T47D (cell line): ENCODE results near the gene TSPAN33.
"Not testable (repeated sequence)": the region's sequence is repeated elsewhere in the genome, so short reads cannot be mapped to it uniquely, and the experiment has no call there.

ENCODE experiments used
- DNase-seq, 2 experiments: peaks; one replicate each; pipeline versions ENCODE4 v3.0.0 to v3.0.0-alpha.2; 2011 to 2012; ENCODE audit warnings: low read depth in 1 of 2, low spot score in 1 of 2
- JUND ChIP-seq: IDR thresholded peaks from 2 replicates; pipeline ENCODE4 v1.6.1; 2012; ENCODE audit warnings: low read depth
- in situ Hi-C: cut with HindIII; loops from 2 replicates; pipeline ENCODE4 v1.10.0; 2016; ENCODE audit warnings: low sequenced_read_pairs, low pct_unique_long_range_greater_than_20kb

TSPAN33 gene, protein sequence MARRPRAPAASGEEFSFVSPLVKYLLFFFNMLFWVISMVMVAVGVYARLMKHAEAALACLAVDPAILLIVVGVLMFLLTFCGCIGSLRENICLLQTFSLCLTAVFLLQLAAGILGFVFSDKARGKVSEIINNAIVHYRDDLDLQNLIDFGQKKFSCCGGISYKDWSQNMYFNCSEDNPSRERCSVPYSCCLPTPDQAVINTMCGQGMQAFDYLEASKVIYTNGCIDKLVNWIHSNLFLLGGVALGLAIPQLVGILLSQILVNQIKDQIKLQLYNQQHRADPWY

DNA sequence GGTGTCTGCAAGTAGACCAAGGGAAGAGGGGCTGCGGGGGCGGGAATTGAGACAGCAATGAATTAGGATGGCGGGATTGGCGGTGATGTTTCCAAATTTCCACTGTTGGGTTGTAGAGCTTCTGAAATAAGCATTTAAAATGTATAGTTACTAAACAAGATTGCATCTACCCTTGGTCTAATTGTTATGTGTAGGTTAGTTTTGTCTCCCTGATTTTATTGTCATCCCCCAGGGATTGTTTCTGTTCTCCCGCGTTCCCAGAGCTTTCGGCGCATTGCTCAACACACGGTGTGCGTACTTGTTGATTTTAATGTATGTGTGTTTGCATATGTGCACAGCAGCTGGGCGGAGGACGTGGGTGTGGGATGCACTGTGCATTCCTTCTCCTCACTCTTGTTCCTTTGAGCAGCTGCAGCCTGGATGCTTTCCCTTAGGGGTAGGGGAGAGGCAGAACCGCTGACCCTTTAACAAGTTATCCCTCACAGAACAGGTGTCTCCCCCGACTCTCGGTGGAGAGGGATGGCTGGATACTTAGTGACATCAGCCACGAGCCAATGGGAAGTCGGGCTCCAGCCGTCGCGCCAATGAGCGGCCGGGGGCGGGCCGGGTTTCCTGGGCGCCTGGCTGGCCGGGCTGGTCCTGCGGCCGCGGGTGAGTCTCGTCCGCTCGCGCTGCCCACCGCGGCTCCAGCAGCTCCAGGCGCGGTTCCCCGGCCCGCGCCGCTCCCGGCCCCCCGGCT lies at the start of gene TSPAN33:
TSPAN33 (plus strand) TSS at position 613 of the 739 bp plus-strand sequence. CDS start 274 bp downstream, outside the sequence.
- no peak for TF ChIP-seq JUND
- DNase-seq: peak; percentile 79 to 97
- in situ Hi-C loops: no loop called here

DNA sequence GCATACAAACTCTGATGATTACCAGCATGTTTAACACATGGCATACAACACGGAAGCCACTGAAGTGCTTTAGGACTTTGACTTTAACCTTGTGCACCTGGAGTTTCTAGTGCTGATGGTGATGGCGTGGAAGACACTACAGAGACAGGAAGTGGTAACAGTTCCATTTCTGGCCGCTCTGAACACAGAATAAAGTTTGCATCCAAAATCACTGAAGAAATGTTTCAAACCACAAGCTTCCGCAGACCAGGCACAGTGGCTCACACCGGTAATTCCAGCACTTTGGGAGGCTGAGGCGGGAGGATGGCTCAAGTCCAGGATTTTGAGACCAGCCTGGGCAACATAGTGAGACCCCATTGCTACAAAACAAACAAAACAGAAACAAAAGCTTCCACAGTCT lies 49.2 kb upstream of the TSPAN33 start:
- no peak for TF ChIP-seq JUND
- DNase-seq: no peak
- in situ Hi-C loops: no loop called here

DNA sequence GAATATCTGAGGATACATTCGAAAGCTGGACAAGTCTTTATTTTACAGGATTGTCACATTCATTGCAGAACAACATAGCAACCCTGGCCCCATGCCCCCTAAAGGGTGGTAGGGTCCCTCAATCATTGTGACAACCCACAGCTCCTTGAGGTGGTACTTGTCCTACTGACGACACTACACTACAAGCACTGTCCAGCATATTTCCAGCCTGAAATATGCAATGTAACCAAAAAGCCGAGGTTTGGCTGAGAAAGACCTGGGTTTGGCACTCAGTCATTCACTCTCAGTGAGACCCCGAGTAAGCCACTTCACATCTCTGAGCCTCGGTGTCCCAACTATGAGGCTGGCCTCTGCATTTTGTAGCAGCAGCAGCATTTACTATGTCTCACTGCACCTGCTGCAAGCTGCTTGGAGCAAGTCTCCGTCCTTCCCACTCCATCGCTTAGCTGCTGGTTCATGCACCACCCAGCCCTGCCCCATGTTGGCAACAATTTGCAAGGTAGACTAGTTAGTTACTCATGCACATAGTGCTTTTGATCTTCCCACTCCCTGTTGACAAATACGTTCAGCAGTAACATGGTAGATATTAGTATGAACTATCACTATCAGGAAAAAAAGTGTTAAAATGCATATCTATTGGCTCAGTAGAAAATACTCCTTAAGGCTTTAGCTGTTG lies 46.0 kb upstream of the TSPAN33 start:
- in situ Hi-C loops: no loop called here
- DNase-seq: no peak
- no peak for TF ChIP-seq JUND

DNA sequence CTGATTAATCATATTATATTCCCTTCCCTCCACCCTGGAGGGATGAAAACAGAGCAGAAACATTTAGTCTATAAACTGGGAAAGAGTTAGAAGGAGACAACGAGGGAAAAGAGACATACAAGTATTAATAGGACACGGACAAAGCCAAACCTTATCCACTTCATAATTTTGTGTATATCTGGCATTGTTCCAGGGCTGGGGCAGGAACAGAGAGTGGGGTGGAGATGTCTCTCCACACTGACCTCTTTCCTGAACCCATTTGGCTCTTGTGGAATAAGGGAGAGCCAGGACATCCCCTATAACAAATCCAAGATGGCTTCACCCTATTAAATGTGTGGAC lies 43.7 kb upstream of the TSPAN33 start:
- no peak for DNase-seq
- TF ChIP-seq JUND: no peak
- in situ Hi-C loops: no loop called here

DNA sequence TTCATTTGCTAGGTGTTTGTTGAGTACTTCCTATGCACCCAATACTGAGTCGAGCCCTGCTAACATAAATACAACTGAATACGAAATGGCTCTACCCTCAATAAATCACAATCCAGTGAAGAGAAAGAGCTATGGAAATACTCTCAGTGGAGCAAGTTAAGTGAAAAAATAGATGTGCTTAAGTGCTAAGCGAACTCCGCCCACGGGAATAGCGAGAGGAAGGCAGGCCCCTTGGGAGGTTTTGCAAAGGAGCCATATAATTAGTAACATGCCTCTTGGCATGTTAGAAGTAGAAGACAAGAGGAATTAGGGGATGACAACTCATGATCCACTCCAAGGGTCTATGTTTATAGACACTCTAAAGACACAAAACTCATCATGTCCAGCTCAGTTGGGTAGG lies 42.8 kb upstream of the TSPAN33 start:
- DNase-seq: no peak
- in situ Hi-C loops: no loop called here

DNA sequence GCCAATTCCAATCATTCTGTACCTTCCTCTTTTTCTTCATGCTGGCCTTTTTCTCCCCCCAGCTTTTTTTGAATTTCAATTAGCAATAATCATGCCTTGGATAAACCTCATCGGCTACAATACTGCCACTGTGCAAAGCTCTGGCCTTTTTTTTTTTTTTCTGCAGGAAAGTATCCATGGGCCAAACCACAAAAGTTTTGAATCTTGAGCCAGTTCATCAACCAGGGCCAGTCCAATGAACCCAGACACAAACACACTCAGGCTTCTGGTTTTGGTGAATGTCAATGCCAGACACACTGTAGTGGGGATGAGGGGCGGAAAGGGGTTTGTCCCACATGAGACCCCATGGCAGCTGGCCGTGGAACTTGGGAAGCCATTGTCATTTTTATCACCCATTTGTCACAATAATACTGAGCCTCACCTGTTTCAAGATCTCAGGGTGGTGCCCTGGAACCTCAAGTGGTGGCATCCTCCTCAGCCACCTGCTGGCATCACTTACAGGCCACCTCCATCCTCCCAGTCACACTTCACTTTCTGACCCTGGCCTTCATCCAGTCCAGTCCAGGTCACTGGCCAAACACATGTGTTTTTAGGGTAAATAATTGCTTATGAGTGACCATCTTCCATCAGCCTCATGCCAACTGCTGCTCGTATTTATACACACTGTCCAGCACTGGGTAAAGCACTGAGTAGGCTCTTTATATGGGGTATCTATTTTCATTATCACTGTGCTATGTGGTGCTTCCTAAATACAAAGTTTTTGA lies 40.8 kb upstream of the TSPAN33 start:
- in situ Hi-C loops: no loop called here
- no peak for TF ChIP-seq JUND
- DNase-seq: no peak

More for the DNA sequence above, 42.8 kb upstream of the TSPAN33 start:
- no peak for TF ChIP-seq JUND

DNA sequence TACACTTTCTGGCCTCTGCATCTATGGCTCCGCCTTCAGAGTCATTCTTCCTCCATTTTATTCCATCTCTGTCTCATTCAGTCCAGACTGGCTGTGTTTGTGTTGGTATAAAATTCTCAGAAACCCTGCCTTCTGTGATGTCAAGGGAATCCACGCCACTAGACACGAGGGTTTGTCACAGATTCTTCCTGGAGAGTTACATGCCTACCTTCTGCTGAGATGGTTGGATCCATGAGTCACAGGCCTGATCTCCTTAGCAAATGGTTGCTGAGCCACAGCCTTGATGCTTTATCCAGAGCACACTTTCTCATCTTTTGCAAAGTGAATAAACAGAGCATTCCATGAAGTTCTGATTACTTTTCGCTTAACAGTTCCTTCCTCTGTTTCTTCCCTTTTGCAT lies 35.9 kb upstream of the TSPAN33 start:
- in situ Hi-C loops: no loop called here
- TF ChIP-seq JUND: no peak
- DNase-seq: no peak

DNA sequence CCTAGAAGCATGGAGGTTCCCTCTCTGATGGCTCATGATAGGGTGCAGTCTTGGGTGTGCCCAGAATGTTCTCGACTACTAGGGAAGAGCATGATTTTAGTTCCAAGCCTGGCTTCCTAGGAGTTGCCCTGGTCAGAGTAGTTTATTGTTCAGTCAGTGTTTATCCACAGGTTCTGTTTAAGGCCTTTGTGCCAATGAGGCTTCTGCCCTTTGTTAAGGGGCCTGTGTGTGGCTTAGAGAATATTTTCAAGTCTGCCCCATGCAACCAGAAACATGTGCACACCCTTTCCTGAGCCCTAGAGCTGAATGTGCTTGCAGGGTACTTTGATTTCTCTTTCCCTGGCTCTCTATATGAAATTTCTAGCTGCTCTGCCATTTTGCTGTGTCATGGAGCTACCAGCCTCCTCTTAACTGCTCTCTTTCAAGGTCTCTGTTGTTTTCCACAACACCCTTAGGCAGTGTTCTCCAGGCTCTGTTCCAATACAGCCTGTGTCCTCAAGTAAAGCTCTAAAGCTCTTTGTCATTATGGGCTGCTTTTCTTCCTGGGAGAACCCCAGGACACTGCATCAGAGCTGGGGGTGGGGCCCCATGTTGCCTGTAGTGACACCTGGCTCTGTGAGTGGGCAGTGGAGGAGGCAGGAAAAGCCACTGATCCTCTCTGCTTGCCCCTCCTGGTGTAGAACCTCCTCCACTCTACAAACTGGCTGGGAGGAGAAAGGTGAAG lies 34.1 kb upstream of the TSPAN33 start:
- DNase-seq: peak in 1 of 2 experiments; percentile 70
- in situ Hi-C loops: no loop called here
- TF ChIP-seq JUND: no peak

DNA sequence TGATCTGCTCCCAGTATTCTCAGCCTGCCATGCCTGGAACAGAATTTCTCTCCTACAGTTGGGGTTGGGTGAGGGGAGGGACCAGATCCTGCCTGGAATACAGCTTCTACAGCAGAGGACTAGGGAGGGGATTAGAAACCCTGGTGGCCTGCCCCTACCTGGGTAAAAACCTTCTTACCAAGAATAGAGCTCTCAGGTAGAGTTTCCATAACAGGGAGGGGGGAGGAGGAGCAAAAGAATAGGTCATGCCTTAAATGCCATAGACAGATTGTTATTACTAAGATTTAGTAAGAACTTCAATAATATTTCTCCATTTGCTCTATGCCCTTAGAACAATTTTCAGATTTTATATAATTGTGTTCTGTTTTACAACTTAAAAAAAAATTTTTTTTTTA lies 33.5 kb upstream of the TSPAN33 start:
- in situ Hi-C loops: no loop called here
- no peak for DNase-seq
- no peak for TF ChIP-seq JUND

DNA sequence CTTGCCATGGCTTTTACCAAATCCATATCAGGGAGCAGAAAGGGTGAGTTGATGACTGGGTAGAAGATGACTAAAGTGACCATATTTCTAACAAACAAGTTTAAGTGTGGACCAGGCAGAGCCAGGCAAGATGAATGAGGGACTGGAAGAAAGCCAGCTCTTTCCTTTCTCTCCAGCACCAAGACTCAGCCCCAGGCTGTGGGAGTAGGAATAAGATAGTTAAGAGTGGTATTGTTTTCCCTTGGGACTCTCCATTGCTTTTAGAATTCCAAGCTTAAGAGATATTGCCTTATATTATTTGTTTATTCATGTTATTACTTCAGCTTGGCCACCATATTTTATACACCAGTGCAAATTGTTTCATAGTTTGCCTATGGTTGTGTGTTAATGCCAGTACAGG lies 28.8 kb upstream of the TSPAN33 start:
- TF ChIP-seq JUND: no peak
- in situ Hi-C loops: no loop called here

DNA sequence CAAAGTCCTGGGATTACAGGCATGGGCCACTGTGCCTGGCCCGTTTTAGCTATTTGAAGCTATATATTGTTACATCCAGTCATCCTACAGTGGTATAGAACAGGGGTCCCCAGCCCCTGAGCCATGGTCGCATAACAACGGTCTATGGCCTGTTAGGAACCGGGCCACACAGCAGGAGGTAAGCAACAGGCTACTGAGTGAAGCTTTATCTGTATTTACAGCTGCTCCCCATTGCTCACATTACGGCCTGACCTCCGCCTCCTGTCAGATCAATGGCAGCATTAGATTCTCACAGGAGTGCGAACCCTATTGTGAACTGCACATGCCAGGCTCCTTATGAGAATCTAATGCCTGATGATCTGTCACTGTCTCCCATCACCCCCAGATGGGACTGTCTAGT lies 26.3 kb upstream of the TSPAN33 start:
- DNase-seq: no peak
- in situ Hi-C loops: no loop called here
- no peak for TF ChIP-seq JUND

More for the DNA sequence above, 28.8 kb upstream of the TSPAN33 start:
- DNase-seq: no peak

DNA sequence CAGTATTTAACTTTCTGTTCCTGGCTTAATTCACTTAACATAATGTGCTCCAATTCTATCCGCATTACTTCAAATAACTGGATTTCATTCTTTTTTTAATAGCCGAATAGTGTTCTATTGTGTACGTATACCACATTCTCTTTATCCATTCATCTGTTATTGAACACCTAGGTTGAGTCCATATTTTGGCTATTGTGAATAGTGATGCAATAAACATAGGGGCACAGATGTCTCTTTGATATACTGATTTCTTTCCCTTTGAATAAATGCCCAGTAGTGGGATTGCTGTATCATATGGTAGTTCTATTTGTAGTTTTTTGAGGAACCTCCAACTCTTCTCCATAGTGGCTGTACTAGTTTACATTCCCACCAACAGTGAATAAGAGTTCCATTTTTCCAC lies 25.5 kb upstream of the TSPAN33 start:
- DNase-seq: no peak
- in situ Hi-C loops: no loop called here
- no peak for TF ChIP-seq JUND

DNA sequence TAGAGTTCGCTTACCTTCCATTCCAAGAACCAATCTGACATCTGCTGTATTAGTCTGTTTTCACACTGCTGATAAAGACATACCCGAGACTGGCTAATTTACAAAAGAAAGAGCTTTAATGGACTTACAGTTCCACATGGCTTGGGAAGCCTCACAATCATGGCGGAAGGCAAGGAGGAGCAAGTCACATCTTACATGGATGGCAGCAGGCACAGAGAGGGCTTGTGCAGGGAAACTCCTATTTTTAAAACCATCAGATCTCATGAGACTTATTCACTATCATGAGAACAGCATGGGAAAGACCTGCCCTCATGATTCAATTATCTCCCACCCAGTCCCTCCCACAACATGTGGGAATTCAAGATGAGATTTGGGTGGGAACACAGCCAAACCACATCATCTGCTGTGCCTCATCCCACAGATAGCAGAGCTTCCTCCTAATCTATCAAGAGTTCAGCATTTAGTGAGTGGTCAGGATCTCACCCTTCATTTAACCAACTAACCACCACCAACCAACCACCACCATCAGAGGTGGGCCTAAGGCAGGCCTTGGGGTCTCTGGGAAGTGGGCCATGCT lies 22.9 kb upstream of the TSPAN33 start:
- DNase-seq, in situ Hi-C loops: not testable (repeated sequence)
